HG03469 (cell line): ENCODE data around the gene TNPO3.
"Not testable (repeated sequence)": the region's sequence is repeated elsewhere in the genome, so short reads cannot be mapped to it uniquely, and the experiment has no call there.

ENCODE experiments used
- ATAC-seq: cut with Tn5 transposase; IDR thresholded peaks from one replicate; pipeline ENCODE4 v1.9.1; 2021; ENCODE audit warnings: mild to moderate bottlenecking, moderate library complexity, moderate number of reproducible peaks; ENCODE audit not compliant: unreplicated experiment

The TNPO3 gene

DNA sequence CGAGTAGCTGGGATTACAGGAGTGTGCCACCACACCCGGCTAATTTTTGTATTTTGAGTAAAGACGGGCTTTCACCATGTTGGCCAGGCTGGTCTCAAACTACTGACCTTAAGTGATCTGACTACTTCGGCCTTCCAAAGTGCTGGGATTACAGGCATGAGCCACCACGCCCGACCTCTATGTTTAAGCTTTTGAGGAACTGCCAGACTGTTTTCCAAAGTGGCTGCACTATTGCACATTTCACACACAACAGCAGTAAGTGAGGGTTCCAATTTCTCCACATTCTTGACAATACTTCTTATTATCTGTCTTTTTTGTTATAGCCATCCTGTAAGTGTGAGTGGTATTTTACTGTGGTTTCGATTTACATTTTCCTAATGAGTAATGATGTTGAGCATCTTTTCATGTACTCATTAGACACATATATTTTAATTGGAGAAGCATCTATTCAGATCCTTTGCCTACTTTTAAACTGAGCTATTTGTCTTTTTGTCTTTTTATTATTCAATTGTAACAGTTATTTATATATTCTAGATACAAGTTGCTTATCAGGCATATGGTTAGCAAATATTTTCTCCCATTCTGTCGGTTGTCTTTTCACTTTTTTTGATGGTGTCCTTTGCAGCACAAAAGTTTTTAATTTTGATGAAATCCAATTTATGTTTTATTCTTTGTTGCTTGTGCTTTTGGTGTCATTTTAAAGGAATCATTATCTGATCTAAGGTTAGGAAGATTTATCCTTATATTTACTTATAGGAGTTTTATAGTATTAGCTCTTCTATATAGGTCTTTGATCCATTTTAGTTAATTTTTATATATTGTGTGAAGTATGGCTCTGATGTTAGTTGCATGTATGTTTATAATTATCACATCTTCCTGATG, 130.0 kb downstream of the TNPO3 start:
- no peak for ATAC-seq

DNA sequence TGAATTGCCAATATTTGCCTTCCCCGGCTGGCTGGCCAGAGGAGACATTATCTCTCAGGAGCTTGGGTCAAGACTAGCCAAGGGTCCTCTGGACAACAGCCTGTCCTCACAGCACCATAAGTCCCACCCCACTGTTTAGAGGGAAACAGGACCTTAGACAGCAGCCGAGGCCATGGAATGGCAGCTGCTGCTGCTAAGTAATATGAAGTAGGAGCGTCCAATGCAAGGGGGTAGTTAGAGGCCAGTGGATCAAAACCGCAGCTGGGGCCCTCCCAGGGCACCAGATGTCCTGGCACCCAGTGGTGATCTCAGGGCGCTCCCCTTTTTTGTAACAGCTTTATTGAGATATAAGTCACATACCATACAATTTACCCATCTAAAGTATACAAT, 131.5 kb downstream of the TNPO3 start:
- ATAC-seq = no peak

DNA sequence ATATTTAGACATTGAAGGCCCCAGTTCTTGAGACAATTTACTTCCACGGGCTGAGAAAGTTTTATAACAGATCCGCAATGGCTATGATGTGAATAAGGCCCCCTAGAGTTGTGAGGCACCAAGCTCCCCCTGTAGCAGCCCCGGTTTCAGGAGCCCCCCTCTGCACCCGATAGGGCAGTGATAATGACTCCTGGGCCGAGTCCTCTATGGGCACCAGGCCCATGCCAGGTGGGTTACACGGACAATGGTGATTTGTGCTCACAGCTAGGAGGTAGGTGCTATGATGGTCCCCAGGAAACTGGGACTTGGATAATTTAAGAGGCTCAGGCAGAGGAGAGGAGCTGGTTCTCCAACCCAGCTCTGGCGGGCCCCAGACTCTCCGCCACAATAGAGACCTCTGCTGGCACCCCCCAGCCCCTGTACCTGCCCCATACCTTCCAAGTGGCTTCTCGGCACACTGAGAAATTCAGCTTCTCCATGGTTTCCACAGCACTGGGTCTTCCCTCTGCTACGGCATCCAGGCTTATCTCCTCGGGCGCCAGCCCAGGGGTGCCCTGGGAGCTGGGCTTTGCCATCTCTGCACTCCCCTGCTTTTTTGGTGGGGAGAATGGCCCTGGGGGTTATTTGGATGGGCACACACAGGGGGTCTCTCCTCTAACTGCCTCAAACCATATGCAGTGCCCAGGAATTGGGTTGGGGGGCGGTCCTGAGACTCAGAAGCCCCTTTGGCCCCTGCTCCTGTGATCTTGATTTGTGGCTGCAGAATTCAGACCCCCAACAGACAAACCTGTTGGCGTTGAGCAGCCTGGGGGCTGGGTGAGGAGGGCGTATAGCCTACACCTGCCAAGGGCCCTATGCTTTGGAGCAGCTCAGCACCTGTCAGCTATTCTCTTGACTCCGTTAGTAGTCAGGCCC, 132.2 kb downstream of the TNPO3 start:
- ATAC-seq = no peak

DNA sequence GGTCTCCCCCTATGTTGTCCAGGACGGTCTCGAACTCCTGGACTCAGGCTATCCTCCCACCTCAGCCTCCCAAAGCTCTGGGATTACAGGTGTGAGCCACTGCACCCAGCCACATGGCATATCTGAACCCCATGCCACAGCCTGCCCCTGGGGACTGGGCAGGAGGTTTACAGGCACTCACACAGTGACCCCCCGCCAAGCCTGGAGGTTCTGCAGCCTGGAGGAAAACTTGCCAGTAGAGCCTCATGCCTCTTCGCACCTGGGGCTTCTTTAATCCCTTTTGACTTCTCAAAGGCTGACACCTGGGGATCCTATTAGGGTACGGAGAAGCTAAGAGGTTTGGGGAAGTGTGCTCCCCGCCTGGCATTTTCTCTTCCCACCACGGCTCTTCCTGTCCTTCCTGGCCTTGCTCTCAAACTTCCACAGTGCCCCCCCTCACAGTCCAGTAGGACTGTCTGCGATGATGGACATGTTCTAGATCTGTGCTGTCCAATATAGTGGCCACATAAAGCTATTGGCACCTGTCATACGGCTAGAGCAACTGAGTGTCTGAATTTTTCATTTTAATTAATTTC, 133.0 kb downstream of the TNPO3 start:
- no peak for ATAC-seq

DNA sequence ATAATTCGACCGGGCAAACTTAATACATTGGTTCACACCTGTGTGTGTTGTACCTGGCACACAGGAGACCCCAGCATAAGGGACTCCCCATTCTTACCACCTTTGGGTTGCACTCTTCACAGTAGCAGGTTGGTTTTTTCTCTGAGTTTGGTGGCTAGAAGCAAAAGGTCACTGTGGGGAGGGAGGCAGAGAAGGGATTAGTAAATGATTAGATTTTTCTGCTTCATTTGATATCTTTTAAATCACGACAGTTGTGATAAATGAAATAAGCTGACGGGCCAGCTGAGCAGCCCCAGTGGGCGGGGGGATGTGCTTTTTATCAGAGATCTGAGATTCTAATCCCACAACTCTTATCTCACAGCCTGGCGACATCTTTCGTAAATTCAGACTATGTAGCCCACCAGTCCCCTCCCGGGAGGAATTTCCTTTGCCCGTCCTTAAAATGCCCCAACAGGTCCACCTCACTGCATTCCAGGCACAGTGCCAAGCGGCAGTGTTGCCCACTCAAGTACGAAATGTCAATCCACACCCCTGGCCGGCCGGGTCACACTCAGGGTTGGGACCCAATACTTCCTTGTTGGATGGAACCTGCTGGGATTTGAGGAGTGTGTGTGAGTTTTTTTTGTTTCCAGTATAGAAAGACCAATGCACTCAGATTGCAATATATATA, 133.9 kb downstream of the TNPO3 start:
- no peak for ATAC-seq

DNA sequence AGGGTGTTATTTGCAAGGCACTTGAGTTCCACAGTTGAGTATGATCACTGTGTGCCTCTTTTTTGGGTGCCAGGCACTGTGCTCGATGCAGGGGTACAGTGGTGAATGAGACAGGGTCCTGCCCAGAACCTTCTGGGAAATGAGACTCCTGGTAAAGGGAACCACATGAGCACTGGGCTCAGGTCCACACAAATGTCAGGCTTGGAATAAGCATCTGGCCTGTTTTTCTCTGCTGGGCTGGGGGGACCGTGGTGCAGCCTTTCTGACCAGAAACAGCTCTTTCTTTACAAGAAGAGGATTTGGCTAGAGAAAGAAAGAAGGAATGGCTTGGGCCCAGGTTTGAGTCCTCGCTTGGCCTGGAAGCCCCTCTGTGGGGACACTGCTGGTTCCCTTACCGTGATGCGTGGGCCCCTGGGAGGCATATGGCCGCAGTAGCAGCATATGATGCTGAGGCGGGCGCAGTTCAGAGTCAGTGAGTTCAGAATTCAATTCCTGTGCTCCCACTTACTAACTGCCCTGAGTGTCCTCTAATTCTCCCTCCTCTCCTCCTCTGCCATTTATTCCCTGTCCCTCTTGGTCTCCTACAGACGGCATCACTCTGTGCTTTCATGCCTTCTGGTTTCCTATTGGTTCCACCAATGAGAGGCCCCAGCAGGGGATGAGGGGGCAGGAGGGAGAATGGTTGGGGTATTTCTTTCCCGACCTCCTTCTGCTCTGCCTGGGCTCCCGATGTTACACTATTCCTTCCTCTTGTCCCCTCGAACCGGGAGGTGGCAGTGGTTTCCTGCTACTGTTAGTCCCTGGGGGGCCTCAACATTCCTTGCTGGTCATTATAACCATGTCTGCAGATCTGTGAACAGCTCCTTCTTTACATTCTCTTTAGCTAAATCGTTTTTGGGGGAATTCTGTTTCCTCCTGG, 134.8 kb downstream of the TNPO3 start:
- ATAC-seq = no peak

DNA sequence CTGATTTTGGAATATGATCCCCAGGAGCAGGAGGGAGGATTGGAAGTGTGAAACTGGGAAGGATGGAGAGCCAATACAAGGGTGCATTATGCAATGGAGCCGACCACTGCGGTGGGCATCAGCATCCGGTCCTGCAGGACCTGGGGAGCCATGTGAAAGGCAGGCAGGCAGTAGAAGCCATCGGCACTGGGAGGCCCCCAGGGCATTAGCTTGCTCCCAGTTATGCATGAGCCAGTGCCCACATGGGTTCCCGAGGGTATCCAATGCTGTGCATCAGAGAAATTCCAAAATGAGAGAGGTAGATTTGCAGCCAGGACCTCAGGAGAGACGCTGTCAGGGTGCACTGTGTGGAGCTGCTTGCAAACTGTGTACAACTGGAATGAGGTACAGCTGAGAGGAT, 135.7 kb downstream of the TNPO3 start:
- no peak for ATAC-seq

DNA sequence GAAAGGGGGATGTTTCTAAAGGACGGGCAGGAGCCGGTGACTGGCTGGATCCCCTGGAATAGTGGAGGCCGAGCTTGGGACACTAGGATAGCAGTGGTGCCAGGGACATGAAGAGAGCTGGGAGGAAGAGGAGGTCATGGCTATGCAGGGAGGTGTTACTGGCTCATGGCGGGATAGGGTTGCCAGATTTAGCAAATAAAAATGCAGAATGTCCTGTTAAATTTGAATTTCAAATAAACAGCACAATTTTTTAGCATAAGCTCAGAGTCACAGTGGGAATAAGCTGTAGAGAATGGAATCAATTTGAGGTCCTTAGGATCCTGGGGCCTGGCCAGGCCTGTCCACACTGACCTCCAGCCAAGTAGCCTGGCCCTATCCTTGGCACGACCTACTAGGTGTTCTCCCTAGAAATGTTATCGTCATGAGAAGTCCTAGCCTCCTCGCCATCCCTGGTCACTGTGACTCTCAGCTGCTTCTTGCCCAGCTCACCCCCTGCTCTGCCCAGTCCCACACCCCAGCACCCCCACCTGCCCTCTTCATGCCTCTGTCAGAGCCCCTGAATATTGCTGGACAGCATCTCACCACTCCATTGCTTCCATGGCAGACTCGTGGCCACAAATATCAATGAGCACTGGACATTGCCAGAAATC, 136.8 kb downstream of the TNPO3 start:
- ATAC-seq = no peak

DNA sequence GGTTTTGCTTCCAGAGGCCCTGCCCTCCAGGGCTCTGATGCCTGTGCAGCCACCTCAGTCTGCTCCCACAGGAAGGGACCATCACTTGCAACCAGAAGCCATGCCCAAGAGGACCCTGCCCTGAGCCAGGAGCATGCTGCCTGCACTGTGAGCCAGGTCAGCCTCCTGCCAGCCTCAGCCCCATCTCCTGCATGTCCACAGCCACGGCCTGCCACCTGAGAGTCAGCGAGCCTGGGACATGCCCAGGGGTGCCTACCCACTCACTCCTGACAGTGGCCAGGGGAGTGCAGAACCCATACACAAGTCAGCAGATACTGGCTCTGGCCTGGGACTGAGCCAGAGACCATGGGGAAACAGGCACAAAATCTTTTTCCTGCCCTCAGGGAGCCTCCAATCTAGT, 137.8 kb downstream of the TNPO3 start:
- ATAC-seq = no peak

DNA sequence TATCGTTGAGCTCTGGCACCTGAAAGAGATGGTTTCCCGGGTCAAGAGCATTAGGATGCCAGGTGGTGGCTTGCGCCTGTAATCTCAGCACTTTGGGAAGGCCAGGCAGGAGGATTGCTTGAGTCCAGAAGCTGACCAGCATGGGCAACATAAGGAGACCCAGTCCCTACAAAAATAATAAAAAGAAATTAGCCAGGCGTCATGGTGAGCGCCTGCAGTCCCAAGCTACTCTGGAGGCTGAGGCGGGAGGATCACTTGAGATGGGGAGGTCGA, 138.3 kb downstream of the TNPO3 start:
- no peak for ATAC-seq

DNA sequence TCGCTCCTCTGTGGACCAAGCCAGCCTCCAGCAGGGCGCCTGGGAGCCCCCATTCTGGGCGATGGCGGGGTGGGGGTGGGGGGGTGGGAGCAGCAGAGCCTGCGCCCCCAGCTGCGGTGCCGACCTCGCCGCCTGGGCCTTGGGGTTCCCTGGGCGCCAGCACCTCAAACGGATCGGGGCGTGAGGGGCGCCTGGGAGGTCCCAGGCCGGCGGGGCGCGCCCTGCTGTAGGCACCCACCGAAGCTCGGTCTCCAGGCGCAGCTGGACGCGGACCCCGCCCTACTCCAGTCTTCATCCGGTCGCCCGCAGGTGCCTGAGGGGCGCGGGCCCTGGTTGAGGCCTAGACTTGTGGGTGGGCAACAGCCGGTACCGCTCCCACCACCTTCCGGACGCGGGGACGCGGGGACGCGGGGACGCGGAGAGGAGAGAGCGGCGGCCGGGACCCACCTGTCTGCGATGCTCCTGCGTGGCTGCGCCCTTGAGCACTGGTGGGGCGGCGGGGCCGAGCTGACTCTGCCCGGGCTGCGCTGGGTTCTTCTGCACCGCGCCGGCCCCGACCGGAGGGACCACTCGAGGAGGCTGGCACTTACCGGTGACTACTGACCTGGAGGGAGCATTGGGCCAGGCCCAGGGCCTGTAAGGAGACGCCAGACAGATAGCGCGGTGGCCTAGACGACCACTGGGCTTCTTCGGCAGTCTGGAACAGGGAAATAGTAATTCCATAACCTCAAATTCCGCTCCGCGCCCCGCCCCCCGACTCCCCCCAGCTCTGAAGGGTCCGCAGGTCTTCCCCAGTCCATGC, 138.9 kb downstream of the TNPO3 start:
- ATAC-seq = no peak

DNA sequence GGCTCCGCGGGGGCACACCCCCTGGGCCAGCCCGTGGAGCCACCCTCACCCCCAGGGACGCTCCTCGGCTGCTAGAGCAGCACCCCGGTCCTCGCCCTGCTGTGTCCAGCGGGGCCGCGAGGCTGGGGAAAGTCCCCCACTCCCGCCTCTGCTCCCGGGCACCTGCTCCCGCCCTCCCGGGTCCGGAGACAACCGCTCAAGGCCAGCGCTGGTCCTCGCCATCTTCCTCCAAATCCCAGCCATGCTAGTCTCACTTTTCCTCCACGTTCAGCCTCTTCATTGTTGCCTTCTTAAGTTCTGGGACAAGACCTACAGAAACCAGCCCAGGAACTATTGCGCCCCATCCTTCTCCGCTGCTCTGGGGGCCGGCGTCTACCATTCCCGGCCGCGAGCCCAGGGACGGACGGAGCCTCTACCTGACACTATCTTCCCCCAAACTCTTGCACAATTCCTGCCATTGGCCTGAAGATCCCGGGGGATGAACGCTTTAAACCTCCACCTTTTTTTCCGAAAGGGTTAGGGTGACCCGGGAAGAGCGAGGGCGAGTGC, 139.6 kb downstream of the TNPO3 start:
- no peak for ATAC-seq

DNA sequence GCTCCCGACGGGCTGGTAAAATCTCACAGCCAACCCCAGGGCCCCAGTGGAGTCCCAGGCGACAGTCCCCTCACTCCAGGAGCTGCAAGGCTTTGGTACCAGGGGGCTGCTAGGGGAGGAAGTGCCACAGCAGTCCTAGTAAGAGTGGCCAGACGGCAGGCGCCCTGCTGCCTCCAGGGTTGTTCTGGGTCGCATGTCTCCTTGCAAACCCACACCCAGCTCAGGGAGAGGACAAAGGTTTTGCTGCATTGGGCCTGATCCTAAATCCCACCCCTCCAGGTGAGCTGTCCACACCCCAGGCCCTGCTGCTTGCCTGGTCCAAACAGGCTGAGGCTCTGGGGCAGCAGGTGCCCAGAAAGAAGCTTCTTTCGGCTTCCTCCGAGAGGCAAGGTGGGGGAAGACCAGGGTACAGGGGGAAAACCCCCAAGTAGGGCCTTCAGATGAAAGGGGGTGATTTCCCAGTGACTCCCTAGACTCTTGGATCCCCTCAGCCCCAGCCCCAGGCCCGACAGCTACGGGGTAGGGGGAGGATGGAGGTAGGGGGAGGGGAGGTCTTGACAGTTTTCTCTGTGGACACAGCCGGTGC, 140.3 kb downstream of the TNPO3 start:
- ATAC-seq = no peak

DNA sequence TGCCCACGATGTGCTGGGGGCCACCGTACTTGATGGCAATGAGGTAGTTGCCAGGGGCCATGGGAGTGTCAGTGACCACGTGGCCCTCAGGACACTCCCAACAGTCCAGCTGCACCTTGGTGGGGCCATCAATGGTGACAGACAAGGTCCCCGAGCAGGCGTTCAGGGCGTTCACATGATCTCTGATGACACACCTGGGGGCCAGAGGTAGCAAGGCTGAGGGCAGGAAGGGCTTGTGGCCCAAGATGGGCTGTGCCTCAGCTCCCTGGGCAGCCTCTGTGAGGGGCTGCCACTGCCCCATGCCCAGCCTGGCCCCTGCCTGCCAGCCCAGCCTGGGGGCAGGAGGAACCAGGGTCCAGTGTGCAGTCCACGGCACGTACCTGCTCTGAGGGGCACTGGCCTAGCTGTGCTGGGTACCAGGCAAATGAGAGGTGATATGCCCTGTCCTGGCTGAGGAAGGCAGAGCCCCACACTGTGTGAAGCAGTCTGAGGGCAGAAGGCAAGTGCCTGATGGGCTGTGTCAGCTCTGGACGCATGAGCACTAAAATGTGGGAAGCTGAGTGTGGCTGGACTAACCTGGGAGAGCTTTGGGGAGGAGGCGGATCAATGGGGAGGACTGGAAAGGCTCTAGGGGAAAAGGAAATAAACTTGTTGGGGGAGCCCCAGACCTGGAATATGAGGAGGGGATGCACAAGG, 140.9 kb downstream of the TNPO3 start:
- no peak for ATAC-seq

DNA sequence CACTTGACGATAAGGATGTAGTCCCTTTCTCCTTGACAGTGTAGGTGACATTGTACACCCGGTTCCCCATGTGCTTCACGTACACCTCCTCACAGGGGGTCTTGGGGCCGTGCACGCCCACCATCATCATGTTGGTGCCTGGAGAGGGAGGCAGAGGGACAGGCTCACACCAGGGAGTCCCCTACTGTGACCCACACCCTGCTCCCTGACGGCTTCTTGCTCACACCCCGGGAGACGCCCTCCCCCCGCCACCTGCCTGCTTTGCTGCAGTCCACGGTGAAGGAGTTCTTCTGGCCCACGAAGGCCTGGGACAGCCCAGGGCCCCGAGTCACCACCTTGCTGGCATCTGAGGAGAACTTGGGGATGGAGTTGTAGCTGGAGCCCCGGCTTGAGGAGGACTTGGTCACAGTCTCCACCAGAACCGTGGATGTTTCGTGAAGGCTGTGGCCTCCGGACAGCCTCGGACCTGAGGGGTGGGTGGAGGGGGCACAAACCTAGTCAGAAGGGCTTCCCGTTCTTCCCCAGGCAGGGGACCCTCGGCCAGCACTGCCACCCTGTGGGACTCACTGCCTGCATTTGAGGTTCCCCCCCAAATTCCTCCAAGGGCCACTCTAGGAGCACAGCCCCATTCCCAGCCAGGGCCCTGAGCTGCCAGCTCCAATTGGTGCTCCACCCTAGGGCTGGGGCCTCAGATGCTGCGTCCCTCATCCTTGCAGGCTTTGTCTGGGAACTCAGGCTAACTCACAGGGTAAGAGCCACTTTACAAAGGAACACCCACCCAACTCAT, 142.0 kb downstream of the TNPO3 start:
- ATAC-seq = not testable (repeated sequence)

DNA sequence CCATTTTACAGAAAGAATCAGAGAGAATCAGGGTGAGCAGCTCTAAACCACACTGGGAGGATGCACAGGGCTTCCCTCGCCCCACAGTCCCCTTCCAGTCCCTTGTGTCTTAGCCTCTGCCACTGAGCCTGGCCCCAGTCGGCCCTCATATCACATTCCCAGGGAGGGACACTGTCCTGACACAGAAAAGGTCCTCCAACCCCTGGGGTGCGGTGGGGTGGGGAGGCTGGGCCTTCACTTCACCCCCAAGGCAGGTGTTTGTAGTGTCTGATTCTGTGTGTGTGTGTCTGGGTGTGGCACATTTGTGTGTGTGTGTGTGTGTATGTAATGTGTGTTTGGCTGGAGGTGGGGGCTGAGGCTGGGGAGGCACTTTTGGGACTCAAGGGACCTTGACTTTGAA, 142.6 kb downstream of the TNPO3 start:
- ATAC-seq = no peak
